T-cell (primary cell): ENCODE results near the gene LAP3. TPM values are rescaled to one million over a fixed set of nuclear protein-coding genes. Genes with fewer than 3 reads are reported as not detected.

Experiments used
- ATAC-seq, 4 experiments: fragments of 200-7000 bp in 3 of 4; fragments of 150-1000 bp in 1 of 4; cut with Tn5 transposase; replicated peaks in 1 of 4; 1 replicate in 3 of 4; 2 replicates in 1 of 4; pipeline ENCODE4 v1.10.0; 2021; ENCODE audit warnings: moderate library complexity in 3 of 4, mild to moderate bottlenecking in 2 of 4, moderate number of reproducible peaks in 1 of 4
- CTCF ChIA-PET, 2 donors: fragments of 300-600 bp; sonication (Branson Sonifier 250); formaldehyde crosslinking; loops; one replicate each; lab custom pipeline; 2022; ENCODE audit warnings: antibody characterized with exemption in 2 of 2; lab: Charles Lee
- POLR2A ChIA-PET, 2 donors: fragments of 300-600 bp; sonication (Branson Sonifier 250); formaldehyde crosslinking; loops; one replicate each; lab custom pipeline; 2022; ENCODE audit warnings: antibody characterized with exemption in 2 of 2; lab: Charles Lee
- DNase-seq, 35 experiments: peaks; one replicate each; pipeline versions ENCODE4 v3.0.0 to v3.0.0-alpha.2; 2013 to 2023
- H3K27ac ChIP-seq: one replicate; pipeline ENCODE4 v1.5.1; 2013; ENCODE audit warnings: low read length
- H3K27me3 ChIP-seq, 2 experiments: replicated peaks in 1 of 2; 1 replicate in 1 of 2; 2 replicates in 1 of 2; pipeline versions ENCODE4 v1.6.1 to v1.7.0; 2013; ENCODE audit warnings: low read length in 1 of 2, mixed read lengths in 1 of 2; ENCODE audit not compliant: control insufficient read depth in 2 of 2, insufficient read depth in 2 of 2; ENCODE audit errors: extremely low read depth in 1 of 2
- H3K36me3 ChIP-seq, 2 donors: 1 replicate in 1 of 2; 2 replicates in 1 of 2; pipeline versions ENCODE4 v1.6.1 to v1.7.0; 2013; ENCODE audit warnings: low read length in 1 of 2; ENCODE audit not compliant: control insufficient read depth in 2 of 2, insufficient read depth in 1 of 2; ENCODE audit errors: extremely low read depth in 1 of 2
- H3K4me1 ChIP-seq, 2 experiments: 1 replicate in 1 of 2; 2 replicates in 1 of 2; pipeline versions ENCODE4 v1.6.1 to v1.7.0; 2013; ENCODE audit warnings: low read length in 2 of 2, mixed read lengths in 1 of 2; ENCODE audit not compliant: insufficient read depth in 2 of 2, control insufficient read depth in 1 of 2; ENCODE audit errors: extremely low read depth in 1 of 2
- H3K4me3 ChIP-seq, 2 donors: 1 replicate in 1 of 2; 2 replicates in 1 of 2; pipeline versions ENCODE4 v1.5.1 to v1.7.0; 2013; ENCODE audit warnings: mild to moderate bottlenecking in 2 of 2, low read length in 1 of 2, moderate library complexity in 1 of 2; ENCODE audit not compliant: control insufficient read depth in 1 of 2; ENCODE audit errors: extremely low read depth in 1 of 2
- H3K9me3 ChIP-seq: 2 replicates; pipeline ENCODE4 v1.7.0; 2013
- H3K27ac Mint-ChIP-seq, 2 donors: one replicate each; pipeline ENCODE4 v1.8.0; 2020 to 2021; ENCODE audit warnings: mild to moderate bottlenecking in 2 of 2, mixed read lengths in 2 of 2
- H3K27me3 Mint-ChIP-seq, 2 donors: one replicate each; pipeline ENCODE4 v1.8.0; 2021 to 2022; ENCODE audit warnings: mixed read lengths in 2 of 2
- H3K36me3 Mint-ChIP-seq: one replicate; pipeline ENCODE4 v1.8.0; 2021; ENCODE audit warnings: mixed read lengths
- H3K4me1 Mint-ChIP-seq, 3 donors: one replicate each; pipeline ENCODE4 v1.8.0; 2020 to 2022; ENCODE audit warnings: mixed read lengths in 3 of 3, mild to moderate bottlenecking in 1 of 3
- H3K4me3 Mint-ChIP-seq, 3 donors: one replicate each; pipeline ENCODE4 v1.8.0; 2020 to 2022; ENCODE audit warnings: mild to moderate bottlenecking in 3 of 3, mixed read lengths in 3 of 3, moderate library complexity in 3 of 3
- H3K9me3 Mint-ChIP-seq, 3 donors: one replicate each; pipeline ENCODE4 v1.8.0; 2020 to 2022; ENCODE audit warnings: mixed read lengths in 3 of 3
- WGBS: methylation state at CpG from one replicate; pipeline ENCODE4 v1.1.5; 2013; ENCODE audit warnings: missing lambda C conversion rate; ENCODE audit not compliant: insufficient coverage; 5-methylcytosine and 5-hydroxymethylcytosine counted together
- total RNA-seq, 35 experiments: library from RNA in 6 of 35; stranded (reverse) in 6 of 35; fragments of 120-200 nt in 1 of 35; gene quantifications; one replicate each; pipeline versions ENCODE4 v1.2.1 to v1.2.4 and lab custom pipeline; 2013 to 2026

The LAP3 gene
- total RNA-seq (10 to 100 TPM; 23.5 to 58.4 (median 25.1) TPM), total RNA-seq (lab: John Stamatoyannopoulos, UW) (30.1 to 178 (median 81.9) reads per million in 29 experiments)
- 50.6 TPM for total RNA-seq (2013)

DNA sequence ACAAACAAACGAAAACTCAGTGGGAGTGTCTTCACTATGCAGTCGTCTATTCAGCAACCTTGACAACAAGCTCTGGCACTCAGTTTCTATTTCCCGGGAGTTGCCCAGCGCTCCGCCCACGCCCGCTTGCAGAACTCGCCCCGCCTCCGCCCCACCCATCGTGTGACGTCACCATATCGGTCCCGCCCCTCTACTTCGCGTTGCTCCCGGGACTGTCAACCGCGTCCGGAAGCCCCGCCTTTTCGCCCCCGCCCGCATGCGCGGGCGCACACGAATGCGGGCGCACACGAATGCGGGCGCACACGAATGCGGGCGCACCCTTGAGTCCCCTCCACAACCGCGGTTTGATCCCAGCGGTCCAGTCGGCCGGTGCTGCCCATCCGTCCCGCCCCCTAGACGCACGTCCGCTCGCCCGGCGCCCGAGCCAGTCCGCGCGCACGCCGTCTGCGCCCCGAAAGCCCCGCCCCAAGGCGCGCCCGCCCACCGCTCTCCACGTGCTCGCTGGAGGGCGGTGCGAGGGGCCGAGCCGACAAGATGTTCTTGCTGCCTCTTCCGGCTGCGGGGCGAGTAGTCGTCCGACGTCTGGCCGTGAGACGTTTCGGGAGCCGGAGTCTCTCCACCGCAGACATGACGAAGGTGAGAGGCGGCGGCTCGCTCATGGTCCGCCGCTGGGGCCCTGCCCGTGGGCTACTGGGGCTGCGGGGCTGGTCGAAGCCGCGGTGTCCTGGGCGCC, at the start of gene LAP3:
LAP3 (plus strand) TSS at position 267 of the 733 bp plus-strand sequence; CDS start at position 535, 268 bp downstream.
- H3K9me3 ChIP-seq: no peaks in the 10 kb centered on the region
- H3K27ac ChIP-seq: peak within 1 kb of the TSS; percentile 85
- Mint-ChIP-seq H3K4me3 (peak within 1 kb of the TSS; percentile 85 to 93 (median 89)), H3K36me3 (peaks cover 17% of the 10 kb centered on the region), H3K27me3 (no peaks in the 10 kb centered on the region), H3K4me1 (peaks cover 27 to 33% (median 28%) of the 10 kb centered on the region in 3 donors), H3K27ac (peak within 1 kb of the TSS; percentile 92 to 98), H3K9me3 (no peaks in the 10 kb centered on the region)
- ATAC-seq (peak; percentile 90 to 94 (median 93)), DNase-seq (peak; percentile 93 to 100 (median 98))
- no peaks in the 10 kb centered on the region for H3K27me3 ChIP-seq
- ChIA-PET POLR2A (interaction anchor here (0.6 to 2.2 kb wide), 3 partner anchors 13 to 37 kb away, joined by 3 to 14 read pairs (median 9); partner anchors contain the start of gene MED28 (in 1 of the 2)), CTCF (interaction anchor here in 1 of 2 donors (0.9 to 1.5 kb wide), 3 partner anchors 28 to 37 kb away, joined by 3 to 8 read pairs (median 4); partner anchors contain the start of gene MED28)
- under 1% methylated on average over 91 of the region's 91 CpGs for WGBS
- peaks cover 6 to 14% of the 10 kb centered on the region in 2 donors for H3K36me3 ChIP-seq
- peaks cover 9 to 27% of the 10 kb centered on the region in 2 experiments for H3K4me1 ChIP-seq
- H3K4me3 ChIP-seq: peak within 1 kb of the TSS; percentile 72 to 91

DNA sequence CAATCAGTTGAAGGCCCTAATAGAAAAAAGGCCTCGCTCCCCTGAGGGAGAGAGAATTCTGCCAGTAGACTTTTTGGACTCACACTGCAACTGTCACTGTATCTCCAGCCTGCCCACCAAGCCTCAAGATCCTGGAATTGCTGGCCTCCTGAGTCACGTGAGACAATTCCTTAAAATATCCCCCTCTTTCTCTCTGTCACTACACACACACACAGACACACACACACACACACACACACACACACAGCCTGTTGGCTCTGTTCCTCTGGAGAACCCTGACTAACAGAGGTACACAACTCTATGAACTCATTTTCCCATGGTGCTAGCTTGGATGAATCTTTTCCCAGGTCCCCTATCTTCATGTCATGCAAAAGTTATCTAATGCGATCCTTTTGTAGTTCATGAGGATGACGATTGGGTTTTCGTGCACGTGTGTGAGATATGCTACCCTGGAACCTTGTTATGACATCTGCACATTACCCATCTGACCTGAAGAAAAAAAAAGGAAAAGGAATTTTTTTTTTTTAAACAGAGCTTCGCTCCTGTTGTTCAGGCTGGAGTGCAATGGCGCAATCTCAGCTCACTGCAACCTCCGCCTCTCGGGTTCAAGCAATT, 48.3 kb upstream of the LAP3 start:
- Mint-ChIP-seq H3K36me3 (no peaks in the 10 kb centered on the region), H3K4me3 (no peak overlapping the region), H3K9me3 (no peaks in the 10 kb centered on the region), H3K4me1 (no peaks in the 10 kb centered on the region), H3K27ac (no peak overlapping the region), H3K27me3 (peaks cover 24 to 26% of the 10 kb centered on the region in 2 donors)
- H3K27ac ChIP-seq: no peak overlapping the region
- DNase-seq (no peak), ATAC-seq (no peak)
- 88% methylated on average over 5 of the region's 10 CpGs for WGBS
- H3K36me3 ChIP-seq: no peaks in the 10 kb centered on the region
- H3K4me1 ChIP-seq: no peaks in the 10 kb centered on the region
- CTCF ChIA-PET: interaction anchor here in 1 of 2 donors (0.5 kb wide), 2 partner anchors 92 to 213 kb away, joined by 3 to 7 read pairs; no protein-coding TSS in a partner anchor
- peaks cover 0 to 18% of the 10 kb centered on the region in 2 experiments for H3K27me3 ChIP-seq
- POLR2A ChIA-PET: no interaction called here
- no peak overlapping the region for H3K4me3 ChIP-seq
- H3K9me3 ChIP-seq: no peaks in the 10 kb centered on the region

DNA sequence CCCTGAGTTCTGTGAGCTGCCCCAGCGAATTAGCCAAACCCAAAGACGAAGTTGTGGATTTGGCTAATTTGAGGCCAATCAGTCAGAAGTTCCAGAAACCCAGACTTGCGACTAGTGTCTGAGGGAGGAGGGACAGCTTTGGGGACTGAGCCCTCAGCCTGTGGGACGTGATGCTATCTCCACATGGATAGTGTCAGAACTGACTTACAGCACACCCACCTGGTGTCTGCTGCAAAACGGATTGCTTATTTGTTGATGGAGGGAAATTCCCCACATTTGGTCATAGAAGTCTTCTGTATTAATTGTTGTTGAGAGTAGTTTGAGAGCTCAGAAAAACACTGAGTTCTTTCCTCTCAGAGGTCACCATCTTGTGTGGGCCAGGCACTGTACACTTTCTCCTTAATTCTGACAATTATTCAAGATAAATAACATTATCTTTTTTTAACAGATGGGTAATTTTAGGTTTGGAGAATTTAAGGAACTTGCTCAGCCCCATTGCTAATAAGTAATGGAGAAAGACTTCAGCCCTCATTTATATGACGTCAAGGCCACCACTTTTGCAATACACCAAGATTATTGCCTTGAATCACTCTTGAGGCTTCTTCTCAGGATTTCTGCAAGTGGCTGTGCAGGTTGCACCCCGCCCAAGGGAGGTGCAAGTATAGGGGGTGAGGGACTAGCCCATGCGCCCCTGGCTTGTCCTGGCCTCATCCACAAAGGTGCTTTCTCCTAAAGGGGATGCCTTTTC, 45.3 kb upstream of the LAP3 start:
- no peak for DNase-seq
- H3K27ac ChIP-seq: no peak overlapping the region
- H3K4me1 ChIP-seq: no peaks in the 10 kb centered on the region
- ChIA-PET CTCF (no interaction called here), POLR2A (no interaction called here)
- H3K9me3 ChIP-seq: no peaks in the 10 kb centered on the region
- WGBS: 81% methylated on average over 5 of the region's 8 CpGs
- no peak overlapping the region for H3K4me3 Mint-ChIP-seq
- H3K27me3 ChIP-seq: peaks cover 2 to 13% of the 10 kb centered on the region in 2 experiments
- H3K27ac Mint-ChIP-seq: no peak overlapping the region
- H3K4me3 ChIP-seq: no peak overlapping the region
- no peaks in the 10 kb centered on the region for H3K9me3 Mint-ChIP-seq
- peaks cover 15 to 21% of the 10 kb centered on the region in 2 donors for H3K27me3 Mint-ChIP-seq
- peaks cover 0 to 5% (median 0%) of the 10 kb centered on the region in 3 donors for H3K4me1 Mint-ChIP-seq
- no peak for ATAC-seq
- no peaks in the 10 kb centered on the region for H3K36me3 ChIP-seq
- no peaks in the 10 kb centered on the region for H3K36me3 Mint-ChIP-seq

DNA sequence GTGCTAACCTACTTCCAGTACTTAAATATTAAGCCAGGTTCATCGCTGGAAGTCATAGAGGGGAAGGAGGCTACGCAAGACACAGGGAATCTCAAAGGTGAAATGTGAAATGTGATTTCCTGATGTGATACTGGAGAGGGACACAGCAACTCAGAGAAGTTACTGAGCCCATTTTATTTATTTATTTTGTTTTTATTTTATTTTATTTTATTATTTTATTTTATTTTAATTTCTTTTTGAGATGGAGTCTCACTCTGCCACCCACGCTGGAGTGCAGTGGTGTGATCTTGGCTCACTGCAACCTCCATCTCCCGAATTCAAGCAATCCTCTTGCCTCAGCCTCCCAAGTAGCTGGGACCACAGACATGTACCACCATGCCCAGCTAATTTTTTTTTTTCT, 42.3 kb upstream of the LAP3 start:
- no CpG with 5 or more reads among the region's 4 CpGs for WGBS
- Histone ChIP-seq H3K36me3 (no peaks in the 10 kb centered on the region), H3K4me1 (no peaks in the 10 kb centered on the region), H3K27me3 (peaks cover 2 to 9% of the 10 kb centered on the region in 2 experiments), H3K9me3 (no peaks in the 10 kb centered on the region), H3K4me3 (no peak overlapping the region), H3K27ac (no peak overlapping the region)
- H3K27me3 Mint-ChIP-seq: no peaks in the 10 kb centered on the region
- ChIA-PET POLR2A (no interaction called here), CTCF (interaction anchor here in 1 of 2 donors (0.7 kb wide), 1 partner anchor 1854 kb away, joined by 5 read pairs; no protein-coding TSS in a partner anchor)
- no peaks in the 10 kb centered on the region for H3K9me3 Mint-ChIP-seq
- H3K27ac Mint-ChIP-seq: no peak overlapping the region
- no peak for DNase-seq
- no peaks in the 10 kb centered on the region for H3K36me3 Mint-ChIP-seq
- peaks cover 0 to 5% (median 0%) of the 10 kb centered on the region in 3 donors for H3K4me1 Mint-ChIP-seq
- no peak overlapping the region for H3K4me3 Mint-ChIP-seq
- no peak for ATAC-seq

DNA sequence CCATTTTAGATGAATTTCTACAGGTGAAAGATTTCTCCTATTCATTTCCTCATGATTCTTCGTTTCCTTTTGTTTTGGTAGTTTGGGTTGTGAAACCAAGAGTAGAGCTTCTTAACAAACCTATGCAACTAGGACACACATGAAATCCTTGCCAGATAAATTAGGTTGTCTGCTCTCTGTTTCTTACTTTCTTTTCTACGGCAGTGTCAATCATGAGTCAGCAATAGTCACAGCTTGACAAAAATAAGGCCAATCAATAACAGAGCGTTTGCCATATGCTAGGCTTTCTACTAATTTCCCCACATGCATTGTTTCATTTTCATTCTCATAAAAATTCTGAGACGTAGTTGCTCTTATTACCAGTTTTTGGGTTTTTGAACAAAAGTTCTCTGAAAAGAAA, 41.8 kb upstream of the LAP3 start:
- WGBS: 67% methylated on average over 1 of the region's 4 CpGs
- Mint-ChIP-seq H3K36me3 (no peaks in the 10 kb centered on the region), H3K9me3 (no peaks in the 10 kb centered on the region), H3K27me3 (peaks cover 3 to 5% of the 10 kb centered on the region in 2 donors), H3K4me1 (peaks cover 0 to 5% (median 0%) of the 10 kb centered on the region in 3 donors), H3K4me3 (no peak overlapping the region), H3K27ac (no peak overlapping the region)
- Histone ChIP-seq H3K27me3 (peaks cover 2 to 7% of the 10 kb centered on the region in 2 experiments), H3K4me1 (no peaks in the 10 kb centered on the region), H3K36me3 (no peaks in the 10 kb centered on the region), H3K9me3 (no peaks in the 10 kb centered on the region), H3K4me3 (no peak overlapping the region), H3K27ac (no peak overlapping the region)
- DNase-seq: no peak
- ChIA-PET POLR2A (no interaction called here), CTCF (interaction anchor here in 1 of 2 donors (0.7 kb wide), 1 partner anchor 1855 kb away, joined by 5 read pairs; no protein-coding TSS in a partner anchor)
- no peak for ATAC-seq

GRCh38 chr4:17535906-17536305, 41.1 kb upstream of the LAP3 start:
- WGBS: 100% methylated on average over 1 of the region's 3 CpGs
- Mint-ChIP-seq H3K27me3 (peaks cover 4 to 5% of the 10 kb centered on the region in 2 donors), H3K36me3 (no peaks in the 10 kb centered on the region), H3K4me3 (no peak overlapping the region), H3K4me1 (peaks cover 0 to 5% (median 0%) of the 10 kb centered on the region in 3 donors), H3K27ac (no peak overlapping the region), H3K9me3 (no peaks in the 10 kb centered on the region)
- Histone ChIP-seq H3K36me3 (no peaks in the 10 kb centered on the region), H3K4me1 (no peaks in the 10 kb centered on the region), H3K9me3 (no peaks in the 10 kb centered on the region), H3K4me3 (no peak overlapping the region), H3K27me3 (peaks cover 2 to 7% of the 10 kb centered on the region in 2 experiments), H3K27ac (no peak overlapping the region)
- CTCF ChIA-PET: interaction anchor here in 1 of 2 donors (1.0 kb wide), 1 partner anchor 13 kb away, joined by 3 read pairs; no protein-coding TSS in a partner anchor
- DNase-seq (no peak), ATAC-seq (no peak)
- POLR2A ChIA-PET: no interaction called here
